Measurements from ENCODE around the gene SKI.
A peak's percentile ranks its signal among the peaks of the same experiment; 100 is the strongest.
"Not testable (repeated sequence)": the region's sequence is repeated elsewhere in the genome, so short reads cannot be mapped to it uniquely, and the experiment has no call there.

The SKI gene

DNA sequence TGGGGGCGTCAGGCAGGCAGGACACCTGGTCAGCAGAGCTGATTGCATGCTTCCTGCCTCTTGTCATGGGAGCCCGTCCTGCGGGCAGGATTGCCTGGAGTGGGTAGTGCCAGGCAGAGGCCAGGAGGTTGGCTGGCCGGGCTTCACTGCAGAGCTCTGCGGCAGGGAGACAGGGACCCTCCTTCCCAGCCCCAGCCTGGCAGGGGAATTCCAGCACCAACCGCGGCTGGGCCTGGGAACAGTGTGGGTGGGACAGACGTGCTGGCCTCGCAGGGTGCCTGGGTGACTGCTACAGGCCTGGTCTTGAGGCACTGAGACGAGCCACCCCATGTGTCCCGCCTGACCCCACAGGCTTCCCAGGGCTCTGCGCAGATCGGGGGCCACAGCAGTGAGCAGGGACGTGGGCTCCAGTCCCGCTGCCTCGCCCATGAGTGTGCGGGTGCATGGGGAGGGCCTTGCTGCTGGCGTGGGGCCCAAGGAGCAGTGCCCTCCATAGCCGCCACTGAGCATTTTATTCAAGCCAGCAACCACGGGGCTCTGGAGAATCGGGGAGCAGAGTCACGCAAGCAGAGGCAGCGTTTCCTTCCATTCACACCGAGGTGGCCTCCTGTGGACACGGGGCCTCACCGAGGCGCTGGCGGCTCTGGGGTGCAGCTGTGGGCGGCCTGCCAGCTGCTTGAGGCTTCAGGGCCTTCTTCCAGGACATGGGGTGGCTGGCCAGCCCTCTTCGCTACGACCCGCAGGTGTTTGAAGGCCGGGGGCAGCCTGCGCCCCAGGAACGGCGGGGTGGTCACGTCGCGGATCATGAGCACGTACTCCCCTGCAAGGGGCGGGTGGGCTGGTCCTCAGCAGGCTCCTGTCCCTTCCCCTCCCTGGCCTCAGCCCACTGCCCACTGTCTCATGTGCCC is 92.9 kb downstream of the SKI start:
- no peak for DNase-seq (ENCODE audit: low read depth)

GRCh38 chr1:2322065-2322571 is 94.0 kb downstream of the SKI start:
- peak; percentile 87 for DNase-seq (ENCODE audit: low read depth)

- DNase-seq (ENCODE audit: low read depth): peak; percentile 18
Measured at GRCh38 chr1:2322581-2323211, 94.6 kb downstream of the SKI start.

- DNase-seq (ENCODE audit: low read depth): no peak
Measured at GRCh38 chr1:2323451-2323974, 95.4 kb downstream of the SKI start.

DNA sequence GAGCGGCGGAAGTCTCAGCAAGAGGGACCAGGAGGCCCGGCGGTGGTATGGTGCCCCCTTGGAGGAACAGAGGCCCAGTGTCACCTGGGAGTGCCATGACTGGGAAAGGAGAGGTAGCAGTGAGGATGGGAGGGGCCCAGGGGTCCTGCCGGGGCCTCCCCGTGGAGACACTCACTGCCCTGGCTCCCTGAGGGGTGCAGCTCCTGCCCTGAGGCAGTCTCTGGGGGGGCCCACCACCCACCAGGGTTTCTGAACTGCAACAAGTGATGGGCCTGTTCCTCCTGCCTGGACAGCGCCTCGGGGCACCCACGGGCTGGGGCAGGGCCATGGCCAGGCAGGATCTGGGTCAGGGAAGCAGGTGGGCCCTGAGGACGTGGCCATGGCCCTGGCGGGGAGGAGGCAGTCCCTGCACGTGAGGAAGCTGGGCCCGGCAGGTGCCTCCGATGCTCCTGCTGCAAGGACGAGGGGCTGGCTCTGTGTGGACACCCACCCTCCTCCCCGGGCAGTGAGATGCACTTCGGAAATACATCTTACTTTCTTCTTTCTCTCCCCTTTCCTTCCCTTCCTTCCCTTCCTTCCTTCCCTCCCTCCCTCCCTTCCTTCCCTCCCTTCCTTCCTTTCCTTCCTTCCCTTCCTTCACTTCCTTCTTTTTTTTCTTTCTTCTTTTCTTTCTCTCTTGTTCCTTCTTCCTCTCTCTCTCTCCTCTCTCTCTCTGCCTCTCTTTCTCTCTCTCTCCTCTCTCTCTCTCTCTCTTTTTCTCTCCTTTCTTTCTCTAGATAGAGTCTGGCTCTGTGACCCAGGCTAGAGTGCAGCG is 96.6 kb downstream of the SKI start:
- DNase-seq (ENCODE audit: low read depth): no peak

DNA sequence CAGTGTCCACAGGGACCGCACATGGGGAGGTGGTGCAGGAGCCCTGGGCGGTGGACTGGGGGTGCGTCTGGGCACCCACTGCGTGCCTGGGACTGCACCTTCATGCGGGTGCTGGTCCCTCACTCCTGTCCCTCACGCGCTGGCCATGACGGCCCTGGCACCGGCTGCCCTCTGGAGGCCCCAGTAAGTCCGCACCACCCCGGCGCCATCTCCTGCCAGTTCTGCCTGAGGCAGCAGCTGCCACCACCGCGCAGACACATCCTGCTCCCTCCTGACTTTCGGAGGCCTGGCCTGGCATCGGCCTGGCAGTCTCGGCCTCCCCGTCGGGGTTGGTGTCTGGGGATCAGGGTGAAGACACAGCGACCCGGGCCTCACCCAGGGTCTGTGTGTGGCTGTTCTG is 98.4 kb downstream of the SKI start:
- no peak for DNase-seq (ENCODE audit: low read depth)

GRCh38 chr1:2327162-2327561 is 99.0 kb downstream of the SKI start:
- not testable (repeated sequence) for DNase-seq (ENCODE audit: low read depth)

DNA sequence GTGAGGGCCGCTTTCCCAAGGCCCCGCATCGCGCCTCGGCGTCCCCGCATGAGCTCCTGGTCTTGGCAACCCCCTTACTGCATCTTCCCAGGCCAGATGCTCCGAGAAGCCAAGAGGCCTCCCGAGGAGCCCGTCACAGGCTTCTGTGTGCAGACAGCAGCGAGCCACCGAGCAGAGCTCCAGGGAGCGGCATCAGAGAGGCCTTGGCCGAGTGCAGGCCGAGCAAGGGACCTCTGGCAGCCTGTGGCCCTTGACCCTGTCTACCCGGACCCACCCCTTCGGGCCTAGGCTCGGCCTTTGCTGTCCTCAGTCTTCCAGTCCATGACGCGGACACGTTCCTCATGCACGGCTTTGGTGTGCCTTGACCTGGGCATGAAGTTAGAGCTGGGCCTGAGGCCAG is 99.7 kb downstream of the SKI start:
- no peak for DNase-seq (ENCODE audit: low read depth)

GRCh38 chr1:2328676-2329455 is 100.7 kb downstream of the SKI start:
- DNase-seq (ENCODE audit: low read depth): no peak

DNA sequence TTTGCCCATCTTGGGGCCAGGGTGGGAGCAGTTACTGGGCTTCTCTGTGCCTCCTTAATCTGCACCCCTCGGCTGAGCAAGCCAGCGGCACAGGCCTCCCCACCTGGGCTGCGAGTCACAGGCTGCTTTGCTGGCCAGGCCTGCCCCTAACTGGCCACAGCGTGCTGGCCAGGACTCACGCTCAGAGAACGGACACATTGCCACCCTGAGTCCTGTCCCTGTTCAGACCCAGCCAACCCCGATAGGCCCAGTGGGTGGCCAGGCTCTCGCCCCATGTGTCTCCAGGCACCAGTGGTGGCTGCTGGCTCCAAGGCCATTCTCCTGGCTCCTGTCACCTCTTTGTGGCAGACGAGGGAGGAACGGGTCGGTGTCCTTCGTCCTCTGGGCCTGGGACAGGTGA is 101.9 kb downstream of the SKI start:
- no peak for DNase-seq (ENCODE audit: low read depth)

- peak; percentile 43 for DNase-seq (ENCODE audit: low read depth)
Measured at GRCh38 chr1:2330519-2331199, 102.5 kb downstream of the SKI start.

GRCh38 chr1:2331200-2331544 is 103.1 kb downstream of the SKI start:
- no peak for DNase-seq (ENCODE audit: low read depth)

DNA sequence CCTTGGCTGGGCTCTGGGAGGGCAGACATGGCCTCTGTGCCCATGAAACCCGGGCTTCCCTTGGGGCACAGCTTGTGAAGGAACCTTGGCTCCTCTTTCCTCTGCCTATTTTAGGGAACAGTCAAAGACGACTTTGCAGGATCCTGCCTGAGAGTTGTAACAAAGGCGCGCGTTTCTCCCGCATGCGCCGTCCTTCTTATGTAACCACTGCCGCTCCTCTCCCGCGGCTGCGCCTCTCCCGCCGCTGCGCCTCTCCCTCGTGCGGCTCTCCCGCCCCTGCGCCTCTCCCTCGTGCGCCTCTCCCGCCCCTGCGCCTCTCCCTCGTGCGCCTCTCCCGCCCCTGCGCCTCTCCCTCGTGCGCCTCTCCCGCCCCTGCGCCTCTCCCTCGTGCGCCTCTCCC is 103.5 kb downstream of the SKI start:
- not testable (repeated sequence) for DNase-seq (ENCODE audit: low read depth)

DNA sequence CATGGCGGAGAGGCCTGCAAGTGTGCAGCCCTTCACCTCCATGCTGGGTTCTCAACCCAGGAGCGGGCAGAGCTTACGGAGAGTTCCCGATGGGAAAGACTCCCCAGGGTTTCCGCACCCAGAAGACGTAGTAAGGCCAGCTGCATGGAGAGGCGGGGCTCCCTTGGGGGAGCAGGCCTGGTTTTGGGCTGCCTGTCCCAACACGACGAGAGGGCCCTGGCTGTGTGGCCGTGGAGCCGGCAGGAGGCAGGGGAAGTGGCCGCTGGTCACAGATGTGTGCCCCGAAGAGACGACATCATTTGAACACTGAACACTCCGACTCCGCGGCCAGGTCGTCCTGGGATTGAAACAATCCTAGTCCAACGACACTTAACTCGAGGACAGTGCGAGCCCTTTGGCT is 106.2 kb downstream of the SKI start:
- no peak for DNase-seq (ENCODE audit: low read depth)

DNA sequence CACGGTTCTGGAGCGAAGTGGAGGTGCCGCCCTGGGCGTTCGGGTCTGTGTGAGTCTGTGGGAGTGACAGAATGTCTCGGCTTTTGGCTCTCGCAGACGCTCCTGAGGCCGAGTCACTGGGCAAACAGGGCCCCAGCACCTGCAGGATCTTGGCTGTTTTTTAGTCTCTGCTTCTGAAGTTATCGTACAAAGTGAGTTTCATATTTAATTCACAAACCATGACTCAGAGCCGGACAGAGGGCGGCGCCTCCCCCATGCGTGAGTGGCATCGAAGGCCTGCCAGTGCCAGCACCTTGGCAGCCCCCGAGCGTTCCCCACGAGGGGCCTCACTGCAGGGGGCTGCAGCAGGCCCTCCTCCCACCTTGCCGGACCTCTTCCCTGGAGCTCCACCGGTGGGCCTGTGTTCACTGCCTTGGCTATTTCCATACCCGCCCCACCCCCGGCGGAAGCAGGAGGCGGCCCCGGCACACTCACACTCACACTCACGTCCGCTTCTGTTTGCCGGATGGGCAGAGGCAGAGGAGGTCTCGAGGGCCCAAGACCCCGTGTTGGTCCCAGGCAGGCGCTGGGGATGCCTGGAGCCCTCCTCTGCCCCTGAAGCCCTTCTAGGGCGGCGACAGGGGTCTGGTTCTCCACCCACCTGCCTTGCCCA is 106.9 kb downstream of the SKI start:
- no peak for DNase-seq (ENCODE audit: low read depth)

GRCh38 chr1:2335721-2336455 is 107.8 kb downstream of the SKI start:
- DNase-seq (ENCODE audit: low read depth): no peak

DNA sequence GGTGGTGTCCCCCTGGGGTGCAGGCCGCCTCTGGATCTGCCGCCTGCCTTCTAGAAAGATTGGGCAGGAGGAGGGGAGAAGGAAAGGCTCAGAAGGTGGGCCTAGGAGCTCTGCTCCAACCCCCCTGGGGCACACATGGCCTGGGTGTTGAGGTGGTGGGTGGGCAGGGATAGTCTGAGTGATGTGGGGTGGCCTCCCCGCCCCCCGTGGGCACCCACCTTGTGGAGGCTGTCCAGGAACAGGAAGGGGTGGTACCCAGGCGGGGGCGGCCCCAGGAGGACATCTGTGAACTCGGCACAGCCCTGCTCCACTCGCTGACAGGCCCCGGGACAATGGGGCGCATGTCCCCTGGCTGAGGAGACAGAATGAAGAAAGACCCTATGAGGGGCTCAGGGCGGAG is 108.4 kb downstream of the SKI start:
- no peak for DNase-seq (ENCODE audit: low read depth)

DNA sequence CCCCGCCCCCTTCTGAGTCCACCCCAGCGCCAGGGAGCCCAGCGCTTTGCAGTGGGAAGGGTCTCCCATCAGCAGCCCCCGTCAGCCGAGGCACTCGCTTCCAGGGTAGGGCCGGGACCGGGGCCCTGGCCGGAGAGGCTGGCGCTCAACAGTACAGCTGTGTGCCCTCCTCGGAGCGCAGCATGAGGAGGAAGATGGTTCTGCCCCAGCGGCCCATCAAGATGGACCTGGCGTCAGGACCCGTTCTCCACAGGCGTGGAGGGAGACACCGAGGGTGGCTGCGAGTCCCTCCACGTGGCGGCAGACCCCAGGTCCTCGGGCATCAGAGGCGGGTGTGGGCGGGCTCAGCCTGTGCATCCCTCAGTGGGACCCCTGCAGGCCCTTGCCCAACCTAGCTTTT is 109.0 kb downstream of the SKI start:
- no peak for DNase-seq (ENCODE audit: low read depth)

- no peak for DNase-seq (ENCODE audit: low read depth)
Measured at GRCh38 chr1:2337501-2337900, 109.4 kb downstream of the SKI start.
